B cell (primary cell): Measurements from ENCODE around the gene AFG1L. TPM values are rescaled to one million over a fixed set of nuclear protein-coding genes. Genes with fewer than 3 reads are reported as not detected.

Experiments
- ATAC-seq: fragments of 200-7000 bp; cut with Tn5 transposase; one replicate; pipeline ENCODE4 v1.10.0; 2021; ENCODE audit warnings: low read depth, mild to moderate bottlenecking, moderate number of reproducible peaks, moderate library complexity
- CTCF ChIA-PET: fragments of 350-600 bp; sonication (Branson Sonifier 250); formaldehyde crosslinking; loops from one replicate; lab custom pipeline; 2021; ENCODE audit warnings: antibody characterized with exemption, inconsistent platforms; lab: Charles Lee
- POLR2A ChIA-PET: fragments of 350-600 bp; sonication (Branson Sonifier 250); formaldehyde crosslinking; loops from one replicate; lab custom pipeline; 2021; ENCODE audit warnings: antibody characterized with exemption; lab: Charles Lee
- DNase-seq: peaks from one replicate; pipeline ENCODE4 v3.0.0; 2013
- H2AFZ ChIP-seq: 2 replicates; pipeline ENCODE4 v1.6.1; 2012; ENCODE audit warnings: mild to moderate bottlenecking, low read depth, low read length; ENCODE audit not compliant: insufficient read depth, poor library complexity, severe bottlenecking
- H3K27ac ChIP-seq, 2 donors: 1 replicate in 1 of 2; 2 replicates in 1 of 2; pipeline ENCODE4 v1.5.1; 2012 to 2013; ENCODE audit warnings: low read length in 2 of 2, mild to moderate bottlenecking in 2 of 2, moderate library complexity in 1 of 2
- H3K27me3 ChIP-seq, 4 experiments: fragments of 200-600 bp in 1 of 4; sonication (generic) in 1 of 4; replicated peaks in 1 of 4; 1 replicate in 2 of 4; 2 replicates in 2 of 4; pipeline versions ENCODE4 v1.6.1 to v1.7.0; 2013 to 2016; ENCODE audit warnings: low read length in 3 of 4, mild to moderate bottlenecking in 2 of 4, mixed read lengths in 1 of 4, moderate library complexity in 1 of 4; ENCODE audit not compliant: insufficient read depth in 4 of 4, control insufficient read depth in 3 of 4; ENCODE audit errors: control extremely low read depth in 1 of 4
- H3K36me3 ChIP-seq, 2 experiments: replicated peaks in 1 of 2; 1 replicate in 1 of 2; 2 replicates in 1 of 2; pipeline versions ENCODE4 v1.6.1 to v1.7.1; 2013; ENCODE audit warnings: low read length in 1 of 2; ENCODE audit not compliant: insufficient read depth in 2 of 2, control insufficient read depth in 1 of 2; ENCODE audit errors: control extremely low read depth in 1 of 2, extremely low read depth in 1 of 2
- H3K4me1 ChIP-seq, 2 donors: fragments of 200-600 bp in 1 of 2; sonication (generic) in 1 of 2; 1 replicate in 1 of 2; 2 replicates in 1 of 2; pipeline versions ENCODE4 v1.5.1 to v1.6.1; 2013 to 2017; ENCODE audit warnings: low read length in 2 of 2; ENCODE audit not compliant: control insufficient read depth in 2 of 2, insufficient read depth in 2 of 2
- H3K4me2 ChIP-seq: replicated peaks from 2 replicates; pipeline ENCODE3; 2012; ENCODE audit warnings: mild to moderate bottlenecking, low read depth, low read length; ENCODE audit not compliant: poor library complexity, severe bottlenecking
- H3K4me3 ChIP-seq, 5 experiments: fragments of 200-600 bp in 1 of 5; sonication (generic) in 1 of 5; 1 replicate in 3 of 5; 2 replicates in 2 of 5; pipeline versions ENCODE4 v1.5.1 to v1.7.0; 2011 to 2016; ENCODE audit warnings: low read length in 4 of 5, mild to moderate bottlenecking in 4 of 5, low read depth in 2 of 5, control low read depth in 1 of 5, moderate library complexity in 1 of 5; ENCODE audit not compliant: insufficient read depth in 1 of 5; ENCODE audit errors: control extremely low read depth in 1 of 5, extremely low read depth in 1 of 5
- H3K79me2 ChIP-seq: fragments of 200-600 bp; sonication (generic); one replicate; pipeline ENCODE4 v1.6.0; 2016; ENCODE audit warnings: low read length; ENCODE audit not compliant: control insufficient read depth, insufficient read depth
- H3K9ac ChIP-seq: fragments of 200-600 bp; sonication (generic); 2 replicates; pipeline ENCODE4 v1.6.1; 2017; ENCODE audit warnings: mild to moderate bottlenecking, low read length, moderate library complexity
- H3K9me3 ChIP-seq, 3 donors: one replicate each; pipeline versions ENCODE4 v1.6.1 to v1.7.1; 2013; ENCODE audit warnings: low read length in 2 of 3; ENCODE audit not compliant: control insufficient read depth in 2 of 3, insufficient read depth in 1 of 3; ENCODE audit errors: control extremely low read depth in 1 of 3
- H4K20me1 ChIP-seq: 2 replicates; pipeline ENCODE4 v1.6.0; 2012; ENCODE audit warnings: mild to moderate bottlenecking, low read length; ENCODE audit not compliant: insufficient read depth, control insufficient read depth, poor library complexity, severe bottlenecking
- H3K27ac Mint-ChIP-seq: one replicate; pipeline ENCODE4 v1.8.0; 2021; ENCODE audit warnings: mixed read lengths
- H3K27me3 Mint-ChIP-seq: one replicate; pipeline ENCODE4 v1.8.0; 2021; ENCODE audit warnings: mixed read lengths
- H3K4me1 Mint-ChIP-seq: one replicate; pipeline ENCODE4 v1.8.0; 2021; ENCODE audit warnings: mixed read lengths
- H3K4me3 Mint-ChIP-seq: one replicate; pipeline ENCODE4 v1.8.0; 2021; ENCODE audit warnings: mixed read lengths
- H3K9me3 Mint-ChIP-seq: one replicate; pipeline ENCODE4 v1.8.0; 2022; ENCODE audit warnings: mixed read lengths; ENCODE audit not compliant: insufficient read depth
- EZH2 ChIP-seq: IDR thresholded peaks from 2 replicates; pipeline ENCODE4 v1.6.1; 2012; ENCODE audit warnings: borderline replicate concordance, low read depth, mild to moderate bottlenecking, moderate library complexity, low read length; ENCODE audit not compliant: insufficient read depth, poor library complexity, severe bottlenecking
- WGBS: methylation state at CpG from one replicate; pipeline ENCODE4 v1.1.5; 2013; ENCODE audit warnings: missing lambda C conversion rate; ENCODE audit not compliant: insufficient coverage; 5-methylcytosine and 5-hydroxymethylcytosine counted together
- intact Hi-C: fragments of 100-400 bp; cut with micrococcal nuclease; formaldehyde crosslinking; loops from one replicate; pipeline ENCODE4 v1.10.0; 2022
- polyA plus RNA-seq: library from polyadenylated mRNA; depleted of rRNA; stranded (reverse); fragments of >200 nt; gene quantifications from 2 replicates; pipeline ENCODE4 v1.2.3, GENCODE V29; 2012
- total RNA-seq, 2 donors: library from RNA; stranded (reverse); fragments of 120-200 nt in 1 of 2; gene quantifications; 1 replicate in 1 of 2; 2 replicates in 1 of 2; pipeline versions ENCODE4 v1.2.3 to v1.2.4, GENCODE V29; 2013 to 2022
- TF ChIP-seq, protein P1 (sequence below): fragments of 200-600 bp; IDR thresholded peaks from one replicate; pipeline ENCODE4 v1.8.0; 2022; ENCODE audit warnings: antibody characterized with exemption, mild to moderate bottlenecking

AFG1L gene
- total and polyA plus RNA-seq, 2 donors (not counting 1 experiment from before 2014, with no cell fraction given): 1.8 to 14.2 TPM

- H3K4me2 ChIP-seq: no peak overlapping the region
- no peak overlapping the region for H3K27ac ChIP-seq
- H3K4me1 ChIP-seq: peaks cover 7 to 8% of the 10 kb centered on the region in 2 donors
- no peak overlapping the region for H3K27ac Mint-ChIP-seq
- H3K9me3 Mint-ChIP-seq: no peaks in the 10 kb centered on the region
- no peaks in the 10 kb centered on the region for H3K9me3 ChIP-seq
- ATAC-seq (no peak), DNase-seq (no peak)
- peaks cover 17% of the 10 kb centered on the region for H3K4me1 Mint-ChIP-seq
- H4K20me1 ChIP-seq: no peaks in the 10 kb centered on the region
- no peaks in the 10 kb centered on the region for H3K36me3 ChIP-seq
- H3K4me3 Mint-ChIP-seq: no peak overlapping the region
- intact Hi-C loops: loop anchor here (10.0 kb wide), 2 partner anchors 49 to 251 kb away; no protein-coding TSS in a partner anchor
- TF ChIP-seq EZH2: no peak
- TF ChIP-seq, protein P1, sequence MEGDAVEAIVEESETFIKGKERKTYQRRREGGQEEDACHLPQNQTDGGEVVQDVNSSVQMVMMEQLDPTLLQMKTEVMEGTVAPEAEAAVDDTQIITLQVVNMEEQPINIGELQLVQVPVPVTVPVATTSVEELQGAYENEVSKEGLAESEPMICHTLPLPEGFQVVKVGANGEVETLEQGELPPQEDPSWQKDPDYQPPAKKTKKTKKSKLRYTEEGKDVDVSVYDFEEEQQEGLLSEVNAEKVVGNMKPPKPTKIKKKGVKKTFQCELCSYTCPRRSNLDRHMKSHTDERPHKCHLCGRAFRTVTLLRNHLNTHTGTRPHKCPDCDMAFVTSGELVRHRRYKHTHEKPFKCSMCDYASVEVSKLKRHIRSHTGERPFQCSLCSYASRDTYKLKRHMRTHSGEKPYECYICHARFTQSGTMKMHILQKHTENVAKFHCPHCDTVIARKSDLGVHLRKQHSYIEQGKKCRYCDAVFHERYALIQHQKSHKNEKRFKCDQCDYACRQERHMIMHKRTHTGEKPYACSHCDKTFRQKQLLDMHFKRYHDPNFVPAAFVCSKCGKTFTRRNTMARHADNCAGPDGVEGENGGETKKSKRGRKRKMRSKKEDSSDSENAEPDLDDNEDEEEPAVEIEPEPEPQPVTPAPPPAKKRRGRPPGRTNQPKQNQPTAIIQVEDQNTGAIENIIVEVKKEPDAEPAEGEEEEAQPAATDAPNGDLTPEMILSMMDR: no peak
- H3K4me3 ChIP-seq: no peak overlapping the region
- no peaks in the 10 kb centered on the region for H3K79me2 ChIP-seq
- no peaks in the 10 kb centered on the region for H3K27me3 ChIP-seq
- no peaks in the 10 kb centered on the region for H3K27me3 Mint-ChIP-seq
- ChIA-PET CTCF (interaction anchor here (0.7 kb wide), 1 partner anchor 39 kb away, joined by 3 read pairs; no protein-coding TSS in a partner anchor), POLR2A (no interaction called here)
- no peak overlapping the region for H2AFZ ChIP-seq
- no peak overlapping the region for H3K9ac ChIP-seq
Measured at GRCh38 chr6:108365478-108365877, 70.6 kb downstream of the AFG1L start.

DNA sequence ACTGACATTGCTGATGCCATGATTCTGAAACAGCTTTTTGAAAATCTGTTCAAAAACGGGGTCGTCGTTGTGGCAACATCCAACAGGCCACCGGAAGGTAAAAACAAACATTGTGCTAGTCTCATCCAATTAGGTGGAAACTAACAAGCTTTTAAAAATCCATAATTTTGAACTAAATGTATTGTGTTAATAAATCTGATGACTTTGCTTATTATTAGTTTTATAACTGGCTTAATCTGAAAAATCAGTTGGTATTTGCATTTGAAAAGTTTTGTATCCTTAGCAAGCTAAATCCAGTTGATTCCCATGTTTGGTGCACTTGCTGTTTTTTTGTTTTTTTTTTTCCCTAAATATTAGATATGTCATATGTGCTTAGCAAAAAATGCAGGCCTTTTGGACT lies 71.4 kb downstream of the AFG1L start:
- Mint-ChIP-seq H3K4me3 (no peak overlapping the region), H3K9me3 (no peaks in the 10 kb centered on the region), H3K27me3 (no peaks in the 10 kb centered on the region), H3K27ac (no peak overlapping the region), H3K4me1 (peaks cover 14% of the 10 kb centered on the region)
- no peak for TF ChIP-seq EZH2
- TF ChIP-seq, protein P1: no peak
- Histone ChIP-seq H4K20me1 (no peaks in the 10 kb centered on the region), H2AFZ (no peak overlapping the region), H3K27me3 (no peaks in the 10 kb centered on the region), H3K27ac (no peak overlapping the region), H3K9me3 (no peaks in the 10 kb centered on the region), H3K4me2 (no peak overlapping the region), H3K4me3 (no peak overlapping the region), H3K36me3 (no peaks in the 10 kb centered on the region), H3K79me2 (no peaks in the 10 kb centered on the region), H3K9ac (no peak overlapping the region), H3K4me1 (peaks cover 7 to 8% of the 10 kb centered on the region in 2 donors)
- intact Hi-C loops: loop anchor here (10.0 kb wide), 2 partner anchors 49 to 251 kb away; no protein-coding TSS in a partner anchor
- ATAC-seq: no peak
- WGBS: no CpG with 5 or more reads among the region's 4 CpGs
- DNase-seq: no peak
- CTCF ChIA-PET: no interaction called here
- POLR2A ChIA-PET: no interaction called here
